Skin of body (tissue), 2 donors: ENCODE results near the gene LRRC43. TPM values are rescaled to one million over a fixed set of nuclear protein-coding genes. Genes with fewer than 3 reads are reported as not detected.
"Not testable (repeated sequence)": the region's sequence is repeated elsewhere in the genome, so short reads cannot be mapped to it uniquely, and the experiment has no call there.

Experiments used
- DNase-seq: peaks from one replicate; lab custom pipeline; 2025; lab: John Stamatoyannopoulos, UW
- total RNA-seq: library from RNA; depleted of rRNA; stranded (reverse); fragments of >200 nt; gene quantifications from one replicate; pipeline ENCODE4 v1.2.3, GENCODE V29; 2014

The LRRC43 gene
- total RNA-seq, 1 donor from 2014 or later, result not detected

GRCh38 chr12:122158700-122159285 is 24.1 kb upstream of the LRRC43 start:
- DNase-seq, result no peak

DNA sequence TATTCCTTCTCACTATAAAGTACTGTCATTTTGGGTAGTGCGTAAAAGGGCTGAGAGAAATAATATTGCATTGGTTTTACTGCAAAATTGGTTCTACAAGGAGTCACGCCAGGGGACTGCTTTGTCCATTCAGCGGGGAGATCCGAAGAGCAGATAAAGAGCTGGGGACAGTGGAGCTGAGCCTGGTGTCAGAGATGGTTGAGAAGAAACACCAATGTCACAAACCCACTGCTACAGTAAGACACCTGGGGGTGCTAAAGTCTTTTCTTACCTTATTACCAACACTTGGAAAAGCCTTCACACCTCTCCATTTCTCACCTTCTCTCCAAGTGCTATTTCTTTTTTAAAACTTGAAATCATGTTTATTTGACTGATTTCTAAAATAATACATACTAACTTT is 23.0 kb upstream of the LRRC43 start:
- no peak for DNase-seq

- DNase-seq, result no peak
Measured at GRCh38 chr12:122160761-122161160, 22.2 kb upstream of the LRRC43 start.

DNA sequence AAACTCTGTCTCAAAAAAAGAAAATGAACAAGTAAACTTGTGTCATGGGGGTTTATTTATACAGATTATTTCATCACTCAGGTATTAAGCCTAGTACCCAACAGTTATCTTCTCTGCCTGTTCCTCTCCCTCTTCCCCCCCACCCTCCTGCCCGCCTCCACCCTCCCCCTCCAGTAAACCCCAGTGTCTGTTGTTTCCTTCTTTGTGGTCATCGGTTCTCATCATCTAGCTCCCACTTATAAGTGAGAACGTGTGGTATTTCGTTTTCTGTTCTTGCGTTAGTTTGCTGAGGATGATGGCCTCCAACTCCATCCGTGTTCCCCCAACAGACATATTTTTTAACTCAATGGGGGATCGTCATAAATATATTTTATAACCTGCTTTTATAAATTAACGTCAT is 21.2 kb upstream of the LRRC43 start:
- DNase-seq, result no peak

GRCh38 chr12:122162976-122163375 is 19.9 kb upstream of the LRRC43 start:
- DNase-seq, result no peak

GRCh38 chr12:122166422-122167349 is 16.2 kb upstream of the LRRC43 start:
- DNase-seq, result no peak

GRCh38 chr12:122167356-122167925 is 15.5 kb upstream of the LRRC43 start:
- no peak for DNase-seq

- DNase-seq, result no peak
Measured at GRCh38 chr12:122168492-122168891, 14.4 kb upstream of the LRRC43 start.

DNA sequence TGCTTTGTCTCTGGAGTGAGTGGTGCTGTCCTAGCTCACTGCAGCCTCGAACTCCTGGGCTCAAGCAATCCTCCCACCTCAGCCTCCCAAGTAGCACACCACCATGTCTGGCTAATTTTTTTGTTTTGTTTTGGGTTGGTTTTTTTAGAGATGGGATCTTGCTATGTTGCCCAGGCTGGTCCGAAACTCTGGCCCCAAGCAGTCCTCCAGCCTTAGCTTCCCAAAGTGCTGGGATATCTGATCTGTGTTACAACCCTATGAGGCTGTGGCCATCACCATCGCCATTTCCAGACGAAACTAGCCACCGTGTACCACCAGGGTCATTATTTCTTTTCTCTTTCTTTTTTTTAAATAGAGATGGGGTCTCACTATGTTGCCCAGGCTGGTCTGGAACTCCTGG is 11.5 kb upstream of the LRRC43 start:
- DNase-seq, result no peak

- DNase-seq, result no peak
Measured at GRCh38 chr12:122172262-122172939, 10.5 kb upstream of the LRRC43 start.

- no peak for DNase-seq
Measured at GRCh38 chr12:122174155-122174845, 8.6 kb upstream of the LRRC43 start, which contains the start of gene IL31. IL31 (minus strand) TSS chr12:122174221; CDS start chr12:122174172, 49 bp downstream.

- not testable (repeated sequence) for DNase-seq
Measured at GRCh38 chr12:122176473-122176872, 6.5 kb upstream of the LRRC43 start.

- no peak for DNase-seq
Measured at GRCh38 chr12:122183588-122183940, 641 bp downstream of the LRRC43 start.

- DNase-seq, result no peak
Measured at GRCh38 chr12:122184517-122184916, 1.6 kb downstream of the LRRC43 start.

GRCh38 chr12:122185079-122185478 is 2.2 kb downstream of the LRRC43 start:
- no peak for DNase-seq

DNA sequence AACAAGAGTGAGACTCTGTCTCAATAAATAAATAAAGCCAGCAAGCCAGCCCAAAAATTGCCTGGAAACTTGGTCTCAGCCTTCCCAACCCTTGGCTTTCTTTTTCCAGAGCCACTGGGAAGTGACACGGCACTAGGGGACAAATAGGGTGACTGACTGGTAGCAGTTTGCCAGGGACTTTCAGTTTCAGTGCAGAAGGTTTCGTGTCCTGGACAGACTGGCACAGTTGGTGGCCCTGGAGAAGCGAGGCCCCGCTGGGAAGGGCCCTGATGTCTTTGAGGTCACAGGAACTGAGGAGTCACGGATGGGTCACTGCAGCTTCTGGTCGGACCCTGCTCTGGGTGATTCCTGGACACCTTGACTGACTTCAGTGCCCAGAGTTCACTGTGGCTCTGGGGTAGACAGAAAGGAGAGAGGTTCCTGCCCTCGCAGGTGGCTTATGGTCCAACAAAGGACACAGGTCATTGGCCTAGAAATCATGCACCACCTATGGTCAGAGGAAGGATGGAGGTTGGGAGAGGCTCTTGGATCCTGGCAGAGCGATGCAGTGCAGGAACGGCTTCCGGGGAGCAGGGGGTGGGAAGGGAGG is 2.7 kb downstream of the LRRC43 start:
- no peak for DNase-seq

GRCh38 chr12:122187466-122187865 is 4.5 kb downstream of the LRRC43 start:
- DNase-seq, result no peak

DNA sequence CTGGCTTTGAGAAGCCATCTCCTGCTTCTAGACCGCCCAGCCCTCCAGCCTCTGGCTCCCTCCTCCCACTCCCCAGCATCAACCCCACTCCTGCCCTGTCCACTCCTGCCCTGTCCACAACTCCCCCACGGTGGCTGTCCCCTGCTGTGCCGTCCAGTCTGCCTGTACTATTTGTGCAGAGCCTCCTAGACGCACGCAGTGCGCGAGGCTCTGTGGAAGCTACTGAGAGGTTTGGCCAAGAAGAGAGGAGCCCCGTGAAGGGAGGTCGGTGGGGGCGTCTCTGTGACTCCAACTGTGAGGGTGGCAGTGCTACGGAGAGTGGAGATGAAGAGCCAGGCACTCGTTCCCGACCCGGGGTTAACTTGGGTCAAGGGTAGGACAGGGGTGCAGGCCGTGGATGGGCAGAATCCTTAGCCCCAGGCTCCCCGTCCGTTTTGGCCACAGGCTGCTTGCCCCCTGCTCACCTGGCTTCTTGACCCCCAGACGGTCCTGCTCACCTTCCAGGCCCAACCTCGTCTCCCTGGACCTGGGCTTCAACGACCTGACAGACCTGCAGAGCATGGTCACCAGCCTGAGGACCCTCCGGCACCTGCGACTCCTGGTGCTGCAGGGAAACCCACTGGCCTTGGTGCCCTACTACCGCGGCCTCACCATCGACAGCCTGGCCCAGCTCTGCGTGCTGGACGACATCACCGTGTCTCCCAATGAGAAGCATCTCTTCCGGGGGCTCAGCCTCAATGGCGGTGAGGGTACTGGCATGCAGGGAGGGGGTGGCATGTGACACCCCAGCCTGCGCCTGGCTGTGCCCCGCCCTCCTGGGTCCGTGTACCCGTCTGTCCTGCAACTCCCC is 6.9 kb downstream of the LRRC43 start:
- DNase-seq, result no peak

- DNase-seq, result no peak
Measured at GRCh38 chr12:122190842-122191668, 8.1 kb downstream of the LRRC43 start.
